HAP-1 (cell line): ENCODE data around the gene MAPKAPK3.

Experiments
- DNase-seq, 2 experiments: peaks; one replicate each; pipeline ENCODE4 v3.0.0-alpha.2; 2016 to 2020; ENCODE audit warnings: low spot score in 2 of 2
- H3K27me3 ChIP-seq: fragments of 250-450 bp; sonication (Bioruptor Pico); 2 replicates; pipeline ENCODE4 v1.5.1; 2020; ENCODE audit warnings: low read depth, mild to moderate bottlenecking, moderate library complexity
- H3K36me3 ChIP-seq: fragments of 250-450 bp; sonication (Bioruptor Pico); replicated peaks from 2 replicates; pipeline ENCODE4 v1.5.1; 2020; ENCODE audit warnings: mild to moderate bottlenecking
- H3K4me1 ChIP-seq: fragments of 250-450 bp; sonication (Bioruptor Pico); 2 replicates; pipeline ENCODE4 v1.5.1; 2020; ENCODE audit warnings: mild to moderate bottlenecking
- H3K4me3 ChIP-seq: fragments of 250-450 bp; sonication (Bioruptor Pico); 2 replicates; pipeline ENCODE4 v1.5.1; 2020; ENCODE audit warnings: mild to moderate bottlenecking, moderate library complexity
- H3K9me3 ChIP-seq: fragments of 250-450 bp; sonication (Bioruptor Pico); 2 replicates; pipeline ENCODE4 v1.5.1; 2020; ENCODE audit warnings: mild to moderate bottlenecking, moderate library complexity
- in situ Hi-C: fragments of 300-500 bp; cut with MboI; formaldehyde crosslinking; loops from 3 replicates; pipeline ENCODE4 v1.14.3; 2020; ENCODE audit warnings: low sequenced_read_pairs, inconsistent platforms, mixed read lengths

Gene MAPKAPK3

GRCh38 chr3:50580683-50581458 is 36.1 kb upstream of the MAPKAPK3 start:
- in situ Hi-C loops: no loop called here
- Histone ChIP-seq H3K4me3 (no peak overlapping the region), H3K36me3 (peaks cover 21% of the 10 kb centered on the region; the same call in 1 of the 2 replicates), H3K27me3 (no peaks in the 10 kb centered on the region), H3K4me1 (no peaks in the 10 kb centered on the region), H3K9me3 (no peaks in the 10 kb centered on the region)
- no peak for DNase-seq

- H3K4me1 ChIP-seq: no peaks in the 10 kb centered on the region
- DNase-seq: no peak
- no peak overlapping the region for H3K4me3 ChIP-seq
- peaks cover 18% of the 10 kb centered on the region; the same call in 1 of the 2 replicates for H3K36me3 ChIP-seq
- H3K9me3 ChIP-seq: no peaks in the 10 kb centered on the region
- no peaks in the 10 kb centered on the region for H3K27me3 ChIP-seq
- in situ Hi-C loops: no loop called here
Measured at GRCh38 chr3:50581459-50581842, 35.5 kb upstream of the MAPKAPK3 start.

GRCh38 chr3:50582083-50582482 is 34.9 kb upstream of the MAPKAPK3 start:
- H3K36me3 ChIP-seq: peaks cover 14% of the 10 kb centered on the region; the same call in 1 of the 2 replicates
- no peak for DNase-seq
- H3K4me1 ChIP-seq: no peaks in the 10 kb centered on the region
- no peaks in the 10 kb centered on the region for H3K9me3 ChIP-seq
- in situ Hi-C loops: no loop called here
- H3K27me3 ChIP-seq: no peaks in the 10 kb centered on the region
- H3K4me3 ChIP-seq: no peak overlapping the region

- Histone ChIP-seq H3K4me3 (no peak overlapping the region), H3K9me3 (no peaks in the 10 kb centered on the region), H3K4me1 (no peaks in the 10 kb centered on the region), H3K27me3 (no peaks in the 10 kb centered on the region), H3K36me3 (peaks cover 8% of the 10 kb centered on the region; the same call in 1 of the 2 replicates)
- DNase-seq: no peak
- in situ Hi-C loops: no loop called here
Measured at GRCh38 chr3:50583897-50584296, 33.1 kb upstream of the MAPKAPK3 start.

GRCh38 chr3:50584391-50584790 is 32.6 kb upstream of the MAPKAPK3 start:
- Histone ChIP-seq H3K4me1 (no peaks in the 10 kb centered on the region), H3K27me3 (no peaks in the 10 kb centered on the region), H3K36me3 (peaks cover 8% of the 10 kb centered on the region; the same call in 1 of the 2 replicates), H3K4me3 (no peak overlapping the region), H3K9me3 (no peaks in the 10 kb centered on the region)
- in situ Hi-C loops: no loop called here
- DNase-seq: no peak

GRCh38 chr3:50585919-50586762 is 30.8 kb upstream of the MAPKAPK3 start:
- DNase-seq: no peak
- Histone ChIP-seq H3K9me3 (no peaks in the 10 kb centered on the region), H3K4me3 (no peak overlapping the region), H3K27me3 (no peaks in the 10 kb centered on the region), H3K36me3 (peaks cover 8% of the 10 kb centered on the region; the same call in 1 of the 2 replicates), H3K4me1 (no peaks in the 10 kb centered on the region)
- in situ Hi-C loops: no loop called here

GRCh38 chr3:50586763-50587070 is 30.2 kb upstream of the MAPKAPK3 start:
- in situ Hi-C loops: no loop called here
- Histone ChIP-seq H3K27me3 (no peaks in the 10 kb centered on the region), H3K36me3 (peaks cover 5% of the 10 kb centered on the region; the same call in 1 of the 2 replicates), H3K4me3 (no peak overlapping the region), H3K4me1 (no peaks in the 10 kb centered on the region), H3K9me3 (no peaks in the 10 kb centered on the region)
- no peak for DNase-seq

GRCh38 chr3:50587373-50587772 is 29.6 kb upstream of the MAPKAPK3 start:
- no peaks in the 10 kb centered on the region for H3K27me3 ChIP-seq
- H3K4me1 ChIP-seq: no peaks in the 10 kb centered on the region
- peaks cover 5% of the 10 kb centered on the region; the same call in 1 of the 2 replicates for H3K36me3 ChIP-seq
- no peak overlapping the region for H3K4me3 ChIP-seq
- in situ Hi-C loops: no loop called here
- no peak for DNase-seq
- H3K9me3 ChIP-seq: no peaks in the 10 kb centered on the region

- H3K4me3 ChIP-seq: no peak overlapping the region
- peaks cover 5% of the 10 kb centered on the region; the same call in 1 of the 2 replicates for H3K36me3 ChIP-seq
- no peak for DNase-seq
- H3K9me3 ChIP-seq: no peaks in the 10 kb centered on the region
- H3K4me1 ChIP-seq: no peaks in the 10 kb centered on the region
- in situ Hi-C loops: no loop called here
- H3K27me3 ChIP-seq: no peaks in the 10 kb centered on the region
Measured at GRCh38 chr3:50587806-50588758, 28.9 kb upstream of the MAPKAPK3 start.

- Histone ChIP-seq H3K9me3 (no peaks in the 10 kb centered on the region), H3K27me3 (no peaks in the 10 kb centered on the region), H3K4me1 (no peaks in the 10 kb centered on the region), H3K4me3 (no peak overlapping the region), H3K36me3 (peaks cover under 1% of the 10 kb centered on the region; the same call in 1 of the 2 replicates)
- in situ Hi-C loops: no loop called here
- DNase-seq: no peak
Measured at GRCh38 chr3:50588759-50589433, 28.1 kb upstream of the MAPKAPK3 start.

GRCh38 chr3:50591196-50591741 is 25.7 kb upstream of the MAPKAPK3 start:
- H3K27me3 ChIP-seq: no peaks in the 10 kb centered on the region
- H3K36me3 ChIP-seq: no peaks in the 10 kb centered on the region
- no peak for DNase-seq
- no peak overlapping the region for H3K4me3 ChIP-seq
- no peaks in the 10 kb centered on the region for H3K9me3 ChIP-seq
- H3K4me1 ChIP-seq: no peaks in the 10 kb centered on the region
- in situ Hi-C loops: no loop called here

- no peaks in the 10 kb centered on the region for H3K27me3 ChIP-seq
- in situ Hi-C loops: no loop called here
- DNase-seq: no peak
Measured at GRCh38 chr3:50592568-50592967, 24.4 kb upstream of the MAPKAPK3 start.

More at GRCh38 chr3:50592568-50592967, 24.4 kb upstream of the MAPKAPK3 start:
- no peaks in the 10 kb centered on the region for H3K4me1 ChIP-seq
- no peak overlapping the region for H3K4me3 ChIP-seq
- no peaks in the 10 kb centered on the region for H3K9me3 ChIP-seq
- H3K36me3 ChIP-seq: no peaks in the 10 kb centered on the region
